HG03175 (cell line): ENCODE measurements around the gene MPP3.

Source experiments
- ATAC-seq: cut with Tn5 transposase; IDR thresholded peaks from one replicate; pipeline ENCODE4 v1.9.1; 2021; ENCODE audit warnings: mild to moderate bottlenecking, moderate library complexity; ENCODE audit not compliant: unreplicated experiment

The MPP3 gene

GRCh38 chr17:43753493-43754129 is 79.3 kb downstream of the MPP3 start:
- ATAC-seq = no peak
